Kidney capillary endothelial cell (primary cell): Measurements from ENCODE around the gene LYPD1.

Source experiments
- DNase-seq: peaks from one replicate; pipeline ENCODE4 v3.0.0-alpha.2; 2018; ENCODE audit warnings: low spot score

The LYPD1 gene

DNA sequence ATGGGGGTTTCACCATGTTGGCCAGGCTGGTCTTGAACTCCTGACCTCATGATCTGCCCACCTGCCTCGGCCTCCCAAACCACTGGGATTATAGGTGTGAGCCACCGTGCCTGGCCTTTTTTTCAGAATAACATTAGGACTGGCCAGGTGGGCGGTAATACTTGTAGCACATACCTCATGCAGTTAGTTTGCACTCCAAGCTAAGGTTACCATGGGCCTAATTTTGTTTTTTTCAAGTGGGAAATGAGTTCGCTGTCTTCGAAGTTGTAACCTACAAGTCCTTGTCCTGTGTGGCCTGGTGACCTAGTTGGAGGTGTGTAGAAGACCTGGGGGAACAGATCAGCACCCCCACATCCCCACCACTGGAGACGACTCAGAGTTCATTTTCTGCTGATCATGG is 74.8 kb downstream of the LYPD1 start:
- no peak for DNase-seq
